Calu3 (cell line): ENCODE results near the gene BRSK2. TPM values are rescaled to one million over a fixed set of nuclear protein-coding genes. Genes with fewer than 3 reads are reported as not detected.

Experiments used
- BruUV-seq: library from RNA; stranded (reverse); fragments of 400-500 nt; replicated peaks from 2 replicates; lab custom pipeline; 2021; lab: Mats Ljungman, UMichigan
- CTCF ChIA-PET: fragments of 300-600 bp; sonication (Branson Sonifier 250); formaldehyde crosslinking; loops from one replicate; lab custom pipeline; 2022; ENCODE audit warnings: antibody characterized with exemption; lab: Charles Lee
- DNase-seq: peaks from one replicate; pipeline ENCODE4 v3.0.0; 2022
- H3K27ac Mint-ChIP-seq: one replicate; pipeline ENCODE4 v1.8.0; 2022; ENCODE audit warnings: mixed read lengths; ENCODE audit not compliant: unreplicated experiment
- H3K27me3 Mint-ChIP-seq: one replicate; pipeline ENCODE4 v1.8.0; 2022; ENCODE audit warnings: mixed read lengths; ENCODE audit not compliant: unreplicated experiment
- H3K36me3 Mint-ChIP-seq: one replicate; pipeline ENCODE4 v1.8.0; 2022; ENCODE audit warnings: mild to moderate bottlenecking, moderate library complexity, mixed read lengths; ENCODE audit not compliant: insufficient read depth, unreplicated experiment
- H3K4me1 Mint-ChIP-seq: one replicate; pipeline ENCODE4 v1.8.0; 2022; ENCODE audit warnings: mild to moderate bottlenecking, low read depth, mixed read lengths; ENCODE audit not compliant: unreplicated experiment
- H3K4me3 Mint-ChIP-seq: one replicate; pipeline ENCODE4 v1.8.0; 2022; ENCODE audit warnings: mild to moderate bottlenecking, low read depth, moderate library complexity, mixed read lengths; ENCODE audit not compliant: unreplicated experiment
- H3K9me3 Mint-ChIP-seq: one replicate; pipeline ENCODE4 v1.8.0; 2022; ENCODE audit warnings: low read depth, mixed read lengths; ENCODE audit not compliant: unreplicated experiment
- intact Hi-C: fragments of 100-400 bp; cut with micrococcal nuclease; formaldehyde crosslinking; loops from one replicate; pipeline ENCODE4 v1.10.0; 2022; ENCODE audit not compliant: unreplicated experiment
- total RNA-seq: library from RNA; stranded (reverse); gene quantifications from 2 replicates; pipeline ENCODE4 v1.2.3, GENCODE V29; 2022
- TF ChIP-seq, protein P1 (sequence below): fragments of 200-600 bp; IDR thresholded peaks from one replicate; pipeline ENCODE4 v1.8.0; 2022; ENCODE audit warnings: antibody characterized with exemption; ENCODE audit not compliant: unreplicated experiment

The BRSK2 gene
- total RNA-seq, 1 experiment from 2014 or later, result 2.6 TPM

DNA sequence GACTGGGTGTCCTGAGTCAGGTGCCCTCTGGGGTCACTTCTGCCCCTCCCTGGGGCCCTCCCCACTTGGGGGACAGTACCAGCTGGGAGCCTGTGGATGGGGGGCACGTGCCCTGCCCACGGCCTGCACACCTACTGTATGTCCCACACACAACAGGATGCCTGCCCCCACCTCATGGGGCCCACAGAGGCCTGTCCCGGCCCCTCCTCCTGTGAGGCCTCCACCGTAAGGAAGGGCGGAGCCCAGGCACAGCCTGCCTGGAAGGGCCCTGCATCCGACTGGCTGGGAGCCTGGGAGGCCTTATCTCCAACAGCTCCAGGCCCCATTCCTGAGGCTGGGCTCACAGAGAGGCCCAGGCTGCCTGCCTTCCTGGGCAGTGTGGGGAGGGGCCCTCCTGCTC, 47.8 kb downstream of the BRSK2 start:
- no TSS peak for BruUV-seq

DNA sequence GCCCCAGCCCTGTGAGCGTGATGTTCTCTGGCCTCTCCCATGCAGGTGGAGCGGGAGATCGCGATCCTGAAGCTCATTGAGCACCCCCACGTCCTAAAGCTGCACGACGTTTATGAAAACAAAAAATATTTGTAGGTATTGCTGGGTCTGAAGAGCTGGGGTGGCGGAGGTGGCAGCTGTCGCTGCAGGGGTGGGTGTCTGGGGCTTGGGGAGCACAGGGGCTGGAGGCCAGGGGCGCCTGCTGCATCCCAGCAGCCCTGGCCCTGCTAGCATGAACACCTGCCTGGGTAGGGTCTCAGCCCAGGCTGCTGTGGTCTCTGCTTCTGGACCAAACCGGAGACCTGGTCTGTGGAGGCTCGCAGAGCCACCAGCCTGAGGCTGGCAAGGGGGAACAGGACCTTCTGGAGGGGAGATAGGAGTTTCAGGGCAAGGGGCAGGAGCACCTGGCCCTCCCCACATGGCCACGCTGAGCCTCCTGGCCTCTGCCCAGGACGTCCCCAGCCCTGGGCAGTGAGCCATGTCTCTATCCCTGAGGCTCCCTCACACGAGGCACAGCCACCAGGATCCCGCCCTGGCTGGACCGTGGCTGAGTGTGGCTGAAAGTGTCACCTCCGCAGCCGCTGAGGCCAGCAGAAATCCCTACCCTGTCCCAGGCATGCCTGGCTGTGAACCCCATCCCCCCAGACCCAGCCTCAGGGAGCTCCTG, 48.7 kb downstream of the BRSK2 start:
- CTCF ChIA-PET, result interaction anchor here (0.6 kb wide), 2 partner anchors 310 to 318 kb away, joined by 3 to 4 read pairs; no protein-coding TSS in a partner anchor
- no TSS peak for BruUV-seq

More for the DNA sequence above, 47.8 kb downstream of the BRSK2 start:
- Mint-ChIP-seq H3K9me3 (no peaks in the 10 kb centered on the region), H3K36me3 (peaks cover 11% of the 10 kb centered on the region), H3K4me1 (no peaks in the 10 kb centered on the region), H3K27ac (no peak overlapping the region), H3K4me3 (no peak overlapping the region), H3K27me3 (peaks cover 15% of the 10 kb centered on the region)
- TF ChIP-seq, protein P1, sequence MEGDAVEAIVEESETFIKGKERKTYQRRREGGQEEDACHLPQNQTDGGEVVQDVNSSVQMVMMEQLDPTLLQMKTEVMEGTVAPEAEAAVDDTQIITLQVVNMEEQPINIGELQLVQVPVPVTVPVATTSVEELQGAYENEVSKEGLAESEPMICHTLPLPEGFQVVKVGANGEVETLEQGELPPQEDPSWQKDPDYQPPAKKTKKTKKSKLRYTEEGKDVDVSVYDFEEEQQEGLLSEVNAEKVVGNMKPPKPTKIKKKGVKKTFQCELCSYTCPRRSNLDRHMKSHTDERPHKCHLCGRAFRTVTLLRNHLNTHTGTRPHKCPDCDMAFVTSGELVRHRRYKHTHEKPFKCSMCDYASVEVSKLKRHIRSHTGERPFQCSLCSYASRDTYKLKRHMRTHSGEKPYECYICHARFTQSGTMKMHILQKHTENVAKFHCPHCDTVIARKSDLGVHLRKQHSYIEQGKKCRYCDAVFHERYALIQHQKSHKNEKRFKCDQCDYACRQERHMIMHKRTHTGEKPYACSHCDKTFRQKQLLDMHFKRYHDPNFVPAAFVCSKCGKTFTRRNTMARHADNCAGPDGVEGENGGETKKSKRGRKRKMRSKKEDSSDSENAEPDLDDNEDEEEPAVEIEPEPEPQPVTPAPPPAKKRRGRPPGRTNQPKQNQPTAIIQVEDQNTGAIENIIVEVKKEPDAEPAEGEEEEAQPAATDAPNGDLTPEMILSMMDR, result no peak
- CTCF ChIA-PET, result no interaction called here
- intact Hi-C loops, result no loop called here
- peak; percentile 37 for DNase-seq

DNA sequence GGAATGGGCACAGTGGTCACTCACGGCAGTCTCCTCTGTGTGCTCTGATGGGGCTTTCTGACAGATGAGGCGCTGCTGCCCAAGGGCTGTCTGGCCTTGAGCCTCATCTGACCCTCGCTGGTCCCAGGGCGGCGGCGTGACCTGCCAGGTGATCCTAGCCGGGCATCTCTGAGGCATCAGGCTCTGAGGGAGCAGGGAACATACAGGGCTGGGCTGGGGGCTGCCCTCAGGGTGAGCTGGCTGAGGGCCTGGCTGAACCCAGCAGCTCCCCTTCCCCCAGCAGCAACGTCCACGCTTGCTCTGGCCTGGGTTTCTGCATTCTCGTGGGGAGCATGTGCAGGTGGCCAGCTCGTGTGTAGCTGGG, 49.2 kb downstream of the BRSK2 start:
- no peak overlapping the region for H3K27ac Mint-ChIP-seq
- BruUV-seq, result no TSS peak
- H3K27me3 Mint-ChIP-seq, result peaks cover 16% of the 10 kb centered on the region
- no peak overlapping the region for H3K4me3 Mint-ChIP-seq
- TF ChIP-seq, protein P1, result no peak
- no peak for DNase-seq
- CTCF ChIA-PET, result interaction anchor here (0.6 kb wide), 1 partner anchor 311 kb away, joined by 4 read pairs; no protein-coding TSS in a partner anchor
- H3K9me3 Mint-ChIP-seq, result no peaks in the 10 kb centered on the region
- intact Hi-C loops, result no loop called here
- H3K4me1 Mint-ChIP-seq, result no peaks in the 10 kb centered on the region
- peaks cover 11% of the 10 kb centered on the region for H3K36me3 Mint-ChIP-seq

More for the DNA sequence above, 48.7 kb downstream of the BRSK2 start:
- H3K4me1 Mint-ChIP-seq, result no peaks in the 10 kb centered on the region
- H3K4me3 Mint-ChIP-seq, result no peak overlapping the region
- no peak for DNase-seq
- intact Hi-C loops, result no loop called here
- H3K27ac Mint-ChIP-seq, result no peak overlapping the region
- peaks cover 16% of the 10 kb centered on the region for H3K27me3 Mint-ChIP-seq
- TF ChIP-seq, protein P1, result no peak
- no peaks in the 10 kb centered on the region for H3K9me3 Mint-ChIP-seq
- H3K36me3 Mint-ChIP-seq, result peaks cover 11% of the 10 kb centered on the region

DNA sequence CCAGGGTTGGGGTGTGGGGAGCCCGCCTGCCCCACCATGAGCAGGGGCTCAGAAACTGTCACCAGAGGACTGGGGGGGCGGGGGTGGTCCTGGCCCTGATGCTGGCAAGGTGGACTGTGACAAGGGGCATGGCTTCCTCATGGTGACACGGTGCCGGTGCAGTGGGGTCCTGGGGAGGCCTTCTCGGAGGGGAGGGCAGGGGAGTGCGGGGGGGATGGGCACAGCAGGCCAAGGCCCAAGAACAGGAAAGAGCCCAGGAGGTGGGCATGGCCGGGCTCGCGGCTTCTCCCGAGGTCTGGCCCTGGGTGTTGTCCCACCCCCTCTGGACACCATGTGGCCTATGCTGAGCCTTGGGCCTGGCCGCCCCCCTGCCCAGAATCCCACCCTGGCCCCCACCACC, 49.6 kb downstream of the BRSK2 start:
- Mint-ChIP-seq H3K4me1 (no peaks in the 10 kb centered on the region), H3K27me3 (peaks cover 16% of the 10 kb centered on the region), H3K9me3 (no peaks in the 10 kb centered on the region), H3K4me3 (no peak overlapping the region), H3K27ac (no peak overlapping the region), H3K36me3 (peaks cover 11% of the 10 kb centered on the region)
- no TSS peak for BruUV-seq
- TF ChIP-seq, protein P1, result no peak
- intact Hi-C loops, result no loop called here
- no peak for DNase-seq
- CTCF ChIA-PET, result no interaction called here
